ENCODE measurements around the gene ZFPM1.

Gene ZFPM1

GRCh38 chr16:88511060-88511459 lies 58.0 kb downstream of the ZFPM1 start:
- no peak overlapping the region for H3K4me3 ChIP-seq (ENCODE audit: low read depth, low read length)
- H3K36me3 ChIP-seq (ENCODE audit: control insufficient read depth, insufficient read depth, low read length) = no peaks in the 10 kb centered on the region
- peaks cover 5% of the 10 kb centered on the region for H3K79me2 ChIP-seq
- no peaks in the 10 kb centered on the region for H3K27me3 ChIP-seq (ENCODE audit: control insufficient read depth, insufficient read depth, low read length)
- H3K9me3 ChIP-seq (ENCODE audit: control insufficient read depth, low read length) = no peaks in the 10 kb centered on the region
- H3K27ac ChIP-seq = no peak overlapping the region
- no peak overlapping the region for H3K9ac ChIP-seq
- H3K4me2 ChIP-seq (ENCODE audit: low read length) = no peak overlapping the region
- H3K4me1 ChIP-seq = peaks cover 5% of the 10 kb centered on the region
- no peak overlapping the region for H2AFZ ChIP-seq
- no peak for TF ChIP-seq CTCF (IDR thresholded peaks at IDR 0.05)

- Histone ChIP-seq H3K79me2 (peaks cover 5% of the 10 kb centered on the region), H2AFZ (no peak overlapping the region), H3K27ac (no peak overlapping the region), H3K9ac (no peak overlapping the region), H3K27me3 (ENCODE audit: control insufficient read depth, insufficient read depth, low read length) (no peaks in the 10 kb centered on the region), H3K36me3 (ENCODE audit: control insufficient read depth, insufficient read depth, low read length) (no peaks in the 10 kb centered on the region), H3K4me3 (ENCODE audit: low read depth, low read length) (no peak overlapping the region), H3K4me1 (peaks cover 5% of the 10 kb centered on the region), H3K4me2 (ENCODE audit: low read length) (no peak overlapping the region), H3K9me3 (ENCODE audit: control insufficient read depth, low read length) (no peaks in the 10 kb centered on the region)
- no peak for TF ChIP-seq CTCF (IDR thresholded peaks at IDR 0.05)
Measured at GRCh38 chr16:88511906-88512305, 58.8 kb downstream of the ZFPM1 start.

- Histone ChIP-seq H3K79me2 (peaks cover 5% of the 10 kb centered on the region), H3K4me2 (ENCODE audit: low read length) (no peak overlapping the region), H3K36me3 (ENCODE audit: control insufficient read depth, insufficient read depth, low read length) (no peaks in the 10 kb centered on the region), H3K9ac (no peak overlapping the region), H3K4me1 (peaks cover 5% of the 10 kb centered on the region), H3K4me3 (ENCODE audit: low read depth, low read length) (no peak overlapping the region), H3K27me3 (ENCODE audit: control insufficient read depth, insufficient read depth, low read length) (no peaks in the 10 kb centered on the region), H3K27ac (no peak overlapping the region), H2AFZ (no peak overlapping the region), H3K9me3 (ENCODE audit: control insufficient read depth, low read length) (no peaks in the 10 kb centered on the region)
- TF ChIP-seq CTCF (IDR thresholded peaks at IDR 0.05) = no peak
Measured at GRCh38 chr16:88512728-88513696, 59.9 kb downstream of the ZFPM1 start.

- H3K27me3 ChIP-seq (ENCODE audit: control insufficient read depth, insufficient read depth, low read length) = no peaks in the 10 kb centered on the region
Measured at GRCh38 chr16:88514070-88514469, 61.0 kb downstream of the ZFPM1 start.

More at GRCh38 chr16:88514070-88514469, 61.0 kb downstream of the ZFPM1 start:
- Histone ChIP-seq H3K27ac (no peak overlapping the region), H3K4me2 (ENCODE audit: low read length) (no peak overlapping the region), H3K79me2 (peaks cover 5% of the 10 kb centered on the region), H2AFZ (no peak overlapping the region), H3K9ac (no peak overlapping the region), H3K9me3 (ENCODE audit: control insufficient read depth, low read length) (no peaks in the 10 kb centered on the region), H3K4me3 (ENCODE audit: low read depth, low read length) (no peak overlapping the region), H3K4me1 (peaks cover 5% of the 10 kb centered on the region), H3K36me3 (ENCODE audit: control insufficient read depth, insufficient read depth, low read length) (no peaks in the 10 kb centered on the region)
- no peak for TF ChIP-seq CTCF (IDR thresholded peaks at IDR 0.05)

All from parathyroid adenoma (tissue), 2 donors.